Measurements from ENCODE around the gene RBM43.

RBM43 gene

DNA sequence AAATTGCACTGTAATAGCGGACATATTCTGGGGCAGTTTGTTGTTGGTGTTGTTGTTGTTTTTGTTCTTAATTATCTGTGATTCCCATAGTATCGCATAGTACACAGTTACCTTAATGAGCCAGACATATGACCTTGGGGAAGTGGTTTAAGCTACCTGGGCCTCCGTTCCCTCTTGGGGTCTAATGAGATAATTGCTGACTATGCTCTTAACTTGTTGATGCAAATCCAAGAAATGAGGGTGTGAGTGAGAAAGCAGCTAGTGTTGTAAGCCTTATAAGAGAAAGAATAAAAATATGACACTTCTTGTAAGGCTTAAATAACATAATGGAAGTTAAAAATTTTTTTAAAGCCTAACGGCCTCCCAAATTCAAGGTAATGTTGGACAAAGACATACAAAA, 20.7 kb upstream of the RBM43 start:
- Histone ChIP-seq H4K20me1 (ENCODE audit: control insufficient read depth, insufficient read depth, low read depth, low read length) (no peaks in the 10 kb centered on the region), H3K9me3 (ENCODE audit: control insufficient read depth, insufficient read depth, low read length) (no peaks in the 10 kb centered on the region), H3K79me2 (ENCODE audit: control insufficient read depth, low read length) (peaks cover 27% of the 10 kb centered on the region), H3K27ac (ENCODE audit: low read depth, low read length) (no peak overlapping the region), H3K4me1 (ENCODE audit: control insufficient read depth, low read length) (peaks cover under 1% of the 10 kb centered on the region; the same call in 1 of the 2 replicates), H3K36me3 (ENCODE audit: control insufficient read depth, low read length) (peaks cover 21% of the 10 kb centered on the region), H3K9me2 (replicated peaks; ENCODE audit: control insufficient read depth, low read length) (no peaks in the 10 kb centered on the region), H3K27me3 (ENCODE audit: control insufficient read depth, low read length) (no peaks in the 10 kb centered on the region), H3F3A (ENCODE audit: control insufficient read depth, insufficient read depth) (no peaks in the 10 kb centered on the region), H3K4me2 (ENCODE audit: low read length) (no peak overlapping the region), H3K4me3 (ENCODE audit: low read length) (no peak overlapping the region)
- TF ChIP-seq EZH2phosphoT487 (IDR thresholded peaks at IDR 0.05; ENCODE audit: borderline replicate concordance, low read length) = no peak
- TF ChIP-seq, protein P1, sequence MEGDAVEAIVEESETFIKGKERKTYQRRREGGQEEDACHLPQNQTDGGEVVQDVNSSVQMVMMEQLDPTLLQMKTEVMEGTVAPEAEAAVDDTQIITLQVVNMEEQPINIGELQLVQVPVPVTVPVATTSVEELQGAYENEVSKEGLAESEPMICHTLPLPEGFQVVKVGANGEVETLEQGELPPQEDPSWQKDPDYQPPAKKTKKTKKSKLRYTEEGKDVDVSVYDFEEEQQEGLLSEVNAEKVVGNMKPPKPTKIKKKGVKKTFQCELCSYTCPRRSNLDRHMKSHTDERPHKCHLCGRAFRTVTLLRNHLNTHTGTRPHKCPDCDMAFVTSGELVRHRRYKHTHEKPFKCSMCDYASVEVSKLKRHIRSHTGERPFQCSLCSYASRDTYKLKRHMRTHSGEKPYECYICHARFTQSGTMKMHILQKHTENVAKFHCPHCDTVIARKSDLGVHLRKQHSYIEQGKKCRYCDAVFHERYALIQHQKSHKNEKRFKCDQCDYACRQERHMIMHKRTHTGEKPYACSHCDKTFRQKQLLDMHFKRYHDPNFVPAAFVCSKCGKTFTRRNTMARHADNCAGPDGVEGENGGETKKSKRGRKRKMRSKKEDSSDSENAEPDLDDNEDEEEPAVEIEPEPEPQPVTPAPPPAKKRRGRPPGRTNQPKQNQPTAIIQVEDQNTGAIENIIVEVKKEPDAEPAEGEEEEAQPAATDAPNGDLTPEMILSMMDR (IDR thresholded peaks at IDR 0.05; ENCODE audit: low read depth, low read length, poor library complexity, severe bottlenecking) = no peak

DNA sequence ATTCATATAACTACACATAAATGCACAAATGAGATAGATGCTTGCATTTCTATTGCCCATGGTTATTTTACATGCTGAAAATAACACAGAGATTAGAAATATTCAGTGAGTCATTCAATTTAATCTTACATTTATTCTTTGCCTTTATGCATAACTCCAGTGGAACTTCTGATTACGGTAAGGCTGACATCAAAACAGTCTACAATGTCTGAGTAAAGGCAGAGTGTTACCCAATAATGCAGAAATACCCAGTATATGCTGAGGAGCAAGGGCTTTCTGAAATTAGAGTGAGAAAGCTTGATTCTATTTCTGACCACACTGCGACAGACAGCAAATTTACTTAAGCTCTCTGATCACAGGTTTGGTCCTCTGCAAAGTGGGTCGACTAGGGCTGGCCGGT, 18.6 kb upstream of the RBM43 start:
- peaks cover 9% of the 10 kb centered on the region for H3K79me2 ChIP-seq (ENCODE audit: control insufficient read depth, low read length)
- H3K27ac ChIP-seq (ENCODE audit: low read depth, low read length) = no peak overlapping the region
- no peak overlapping the region for H3K4me2 ChIP-seq (ENCODE audit: low read length)
- H3F3A ChIP-seq (ENCODE audit: control insufficient read depth, insufficient read depth) = no peaks in the 10 kb centered on the region
- H3K9me3 ChIP-seq (ENCODE audit: control insufficient read depth, insufficient read depth, low read length) = no peaks in the 10 kb centered on the region
- H3K4me3 ChIP-seq (ENCODE audit: low read length) = no peak overlapping the region
- no peaks in the 10 kb centered on the region for H3K4me1 ChIP-seq (ENCODE audit: control insufficient read depth, low read length)
- H3K27me3 ChIP-seq (ENCODE audit: control insufficient read depth, low read length) = no peaks in the 10 kb centered on the region
- TF ChIP-seq, protein P1 (IDR thresholded peaks at IDR 0.05; ENCODE audit: low read depth, low read length, poor library complexity, severe bottlenecking) = no peak
- TF ChIP-seq EZH2phosphoT487 (IDR thresholded peaks at IDR 0.05; ENCODE audit: borderline replicate concordance, low read length) = no peak
- no peaks in the 10 kb centered on the region for H4K20me1 ChIP-seq (ENCODE audit: control insufficient read depth, insufficient read depth, low read depth, low read length)
- peaks cover 31% of the 10 kb centered on the region for H3K36me3 ChIP-seq (ENCODE audit: control insufficient read depth, low read length)
- no peaks in the 10 kb centered on the region for H3K9me2 ChIP-seq (replicated peaks; ENCODE audit: control insufficient read depth, low read length)

DNA sequence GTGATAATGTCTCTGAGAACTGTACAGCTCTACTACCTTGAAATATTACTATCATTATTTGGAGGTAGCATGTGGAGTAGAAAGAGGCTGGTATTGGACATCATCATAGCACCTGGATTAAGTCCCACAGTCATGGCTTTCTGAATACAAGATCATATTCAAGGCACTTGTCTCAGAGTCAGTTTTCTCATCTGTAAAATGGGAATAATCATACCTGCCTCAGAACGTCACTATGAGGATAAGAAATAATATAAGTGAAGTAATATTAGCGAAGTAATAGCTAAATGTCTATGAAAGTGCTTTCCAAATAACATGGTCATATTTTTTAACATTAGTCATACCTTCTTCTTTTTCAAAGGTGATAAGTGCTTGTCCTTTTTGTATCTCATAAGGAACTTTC, 16.8 kb upstream of the RBM43 start:
- Histone ChIP-seq H3K4me2 (ENCODE audit: low read length) (no peak overlapping the region), H3K27ac (ENCODE audit: low read depth, low read length) (no peak overlapping the region), H3K9me3 (ENCODE audit: control insufficient read depth, insufficient read depth, low read length) (no peaks in the 10 kb centered on the region), H3K27me3 (ENCODE audit: control insufficient read depth, low read length) (no peaks in the 10 kb centered on the region), H3K36me3 (ENCODE audit: control insufficient read depth, low read length) (peaks cover 32% of the 10 kb centered on the region), H3K79me2 (ENCODE audit: control insufficient read depth, low read length) (no peaks in the 10 kb centered on the region), H3K9me2 (replicated peaks; ENCODE audit: control insufficient read depth, low read length) (no peaks in the 10 kb centered on the region), H3K4me1 (ENCODE audit: control insufficient read depth, low read length) (no peaks in the 10 kb centered on the region), H3K4me3 (ENCODE audit: low read length) (no peak overlapping the region), H3F3A (ENCODE audit: control insufficient read depth, insufficient read depth) (no peaks in the 10 kb centered on the region), H4K20me1 (ENCODE audit: control insufficient read depth, insufficient read depth, low read depth, low read length) (no peaks in the 10 kb centered on the region)
- TF ChIP-seq, protein P1 (IDR thresholded peaks at IDR 0.05; ENCODE audit: low read depth, low read length, poor library complexity, severe bottlenecking) = no peak
- TF ChIP-seq EZH2phosphoT487 (IDR thresholded peaks at IDR 0.05; ENCODE audit: borderline replicate concordance, low read length) = no peak

DNA sequence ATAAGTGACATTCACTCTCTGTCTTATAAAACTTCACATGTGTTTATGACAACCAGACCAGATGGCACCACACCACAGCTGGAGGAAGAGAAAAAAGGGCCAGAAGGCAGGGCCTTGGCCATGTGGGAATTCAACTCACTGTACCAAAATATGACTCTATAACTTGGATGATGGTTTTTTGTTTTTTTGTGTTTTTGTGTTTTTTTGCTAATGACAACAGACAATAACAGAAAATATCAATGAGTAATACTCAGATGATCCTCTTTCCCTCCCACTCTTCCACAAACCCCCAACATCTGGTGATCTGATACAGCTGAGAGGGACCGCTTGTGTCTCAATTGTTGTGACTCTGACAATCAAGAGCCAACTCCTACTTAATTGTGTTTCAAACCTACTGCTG, 15.4 kb upstream of the RBM43 start:
- Histone ChIP-seq H3K4me3 (ENCODE audit: low read length) (no peak overlapping the region), H3K79me2 (ENCODE audit: control insufficient read depth, low read length) (no peaks in the 10 kb centered on the region), H3K27ac (ENCODE audit: low read depth, low read length) (no peak overlapping the region), H3K4me1 (ENCODE audit: control insufficient read depth, low read length) (no peaks in the 10 kb centered on the region), H3K9me3 (ENCODE audit: control insufficient read depth, insufficient read depth, low read length) (no peaks in the 10 kb centered on the region), H3K9me2 (replicated peaks; ENCODE audit: control insufficient read depth, low read length) (no peaks in the 10 kb centered on the region), H3K4me2 (ENCODE audit: low read length) (no peak overlapping the region), H3K36me3 (ENCODE audit: control insufficient read depth, low read length) (peaks cover 34% of the 10 kb centered on the region), H3F3A (ENCODE audit: control insufficient read depth, insufficient read depth) (no peaks in the 10 kb centered on the region), H4K20me1 (ENCODE audit: control insufficient read depth, insufficient read depth, low read depth, low read length) (no peaks in the 10 kb centered on the region), H3K27me3 (ENCODE audit: control insufficient read depth, low read length) (no peaks in the 10 kb centered on the region)
- TF ChIP-seq, protein P1 (IDR thresholded peaks at IDR 0.05; ENCODE audit: low read depth, low read length, poor library complexity, severe bottlenecking) = no peak
- no peak for TF ChIP-seq EZH2phosphoT487 (IDR thresholded peaks at IDR 0.05; ENCODE audit: borderline replicate concordance, low read length)
